ENCODE results near the gene ADAM17. TPM values are rescaled to one million over a fixed set of nuclear protein-coding genes. Genes with fewer than 3 reads are reported as not detected.

ADAM17 gene
- polyA plus RNA-seq, 1 donor, result 21.1 TPM

GRCh38 chr2:9474361-9475057, 81.1 kb downstream of the ADAM17 start, which contains the start of gene IAH1:
Gene IAH1 (plus strand): TSS chr2:9474551. CDS start chr2:9474567, 16 bp downstream.
- Histone ChIP-seq H3K27me3 (ENCODE audit: control insufficient read depth, insufficient read depth, low read length) (no peaks in the 10 kb centered on the region), H3K27ac (ENCODE audit: low read length) (peak within 1 kb of the TSS; percentile 47), H3K9me3 (ENCODE audit: control insufficient read depth, low read depth, low read length) (no peaks in the 10 kb centered on the region), H3K4me3 (ENCODE audit: low read length) (peak within 1 kb of the TSS; percentile 82), H3K36me3 (ENCODE audit: control insufficient read depth, insufficient read depth, low read length) (peaks cover 29% of the 10 kb centered on the region), H3K4me1 (ENCODE audit: control insufficient read depth, insufficient read depth, low read length) (peaks cover 3% of the 10 kb centered on the region)
- peak; percentile 29 to 85 for DNase-seq
- no CpG with 5 or more reads among the region's 91 CpGs for WGBS (ENCODE audit: insufficient coverage, low lambda C conversion rate)

GRCh38 chr2:9473985-9474360, 81.7 kb downstream of the ADAM17 start:
- peak overlapping the region; percentile 47 for H3K27ac ChIP-seq (ENCODE audit: low read length)
- no peaks in the 10 kb centered on the region for H3K9me3 ChIP-seq (ENCODE audit: control insufficient read depth, low read depth, low read length)
- peaks cover 34% of the 10 kb centered on the region for H3K36me3 ChIP-seq (ENCODE audit: control insufficient read depth, insufficient read depth, low read length)
- H3K4me1 ChIP-seq (ENCODE audit: control insufficient read depth, insufficient read depth, low read length), result peaks cover 3% of the 10 kb centered on the region
- no CpG with 5 or more reads among the region's 39 CpGs for WGBS (ENCODE audit: insufficient coverage, low lambda C conversion rate)
- peak overlapping the region; percentile 82 for H3K4me3 ChIP-seq (ENCODE audit: low read length)
- no peaks in the 10 kb centered on the region for H3K27me3 ChIP-seq (ENCODE audit: control insufficient read depth, insufficient read depth, low read length)
- peak; percentile 27 to 60 for DNase-seq

GRCh38 chr2:9473308-9473984, 82.2 kb downstream of the ADAM17 start:
- no CpG with 5 or more reads among the region's 24 CpGs for WGBS (ENCODE audit: insufficient coverage, low lambda C conversion rate)
- peak overlapping the region; percentile 82 for H3K4me3 ChIP-seq (ENCODE audit: low read length)
- H3K4me1 ChIP-seq (ENCODE audit: control insufficient read depth, insufficient read depth, low read length), result peaks cover 3% of the 10 kb centered on the region
- no peaks in the 10 kb centered on the region for H3K9me3 ChIP-seq (ENCODE audit: control insufficient read depth, low read depth, low read length)
- H3K36me3 ChIP-seq (ENCODE audit: control insufficient read depth, insufficient read depth, low read length), result peaks cover 31% of the 10 kb centered on the region
- no peaks in the 10 kb centered on the region for H3K27me3 ChIP-seq (ENCODE audit: control insufficient read depth, insufficient read depth, low read length)
- peak overlapping the region; percentile 47 for H3K27ac ChIP-seq (ENCODE audit: low read length)
- DNase-seq, result peak; percentile 40 to 76

- DNase-seq, result no peak
- H3K27me3 ChIP-seq (ENCODE audit: control insufficient read depth, insufficient read depth, low read length), result no peaks in the 10 kb centered on the region
Measured at GRCh38 chr2:9472511-9472910, 83.1 kb downstream of the ADAM17 start.

GRCh38 chr2:9471206-9471605, 84.4 kb downstream of the ADAM17 start:
- Histone ChIP-seq H3K4me3 (ENCODE audit: low read length) (no peak overlapping the region), H3K9me3 (ENCODE audit: control insufficient read depth, low read depth, low read length) (peaks cover under 1% of the 10 kb centered on the region), H3K36me3 (ENCODE audit: control insufficient read depth, insufficient read depth, low read length) (peaks cover 35% of the 10 kb centered on the region), H3K27me3 (ENCODE audit: control insufficient read depth, insufficient read depth, low read length) (no peaks in the 10 kb centered on the region), H3K27ac (ENCODE audit: low read length) (no peak overlapping the region), H3K4me1 (ENCODE audit: control insufficient read depth, insufficient read depth, low read length) (peaks cover 3% of the 10 kb centered on the region)
- no peak for DNase-seq
- 86% methylated on average over 1 of the region's 5 CpGs for WGBS (ENCODE audit: insufficient coverage, low lambda C conversion rate)

More at GRCh38 chr2:9472511-9472910, 83.1 kb downstream of the ADAM17 start:
- WGBS (ENCODE audit: insufficient coverage, low lambda C conversion rate), result 85% methylated on average over 4 of the region's 9 CpGs
- H3K4me1 ChIP-seq (ENCODE audit: control insufficient read depth, insufficient read depth, low read length), result peaks cover 3% of the 10 kb centered on the region
- no peak overlapping the region for H3K27ac ChIP-seq (ENCODE audit: low read length)
- peaks cover 37% of the 10 kb centered on the region for H3K36me3 ChIP-seq (ENCODE audit: control insufficient read depth, insufficient read depth, low read length)
- H3K4me3 ChIP-seq (ENCODE audit: low read length), result no peak overlapping the region
- H3K9me3 ChIP-seq (ENCODE audit: control insufficient read depth, low read depth, low read length), result no peaks in the 10 kb centered on the region

- H3K4me3 ChIP-seq (ENCODE audit: low read length), result no peak overlapping the region
- no peaks in the 10 kb centered on the region for H3K4me1 ChIP-seq (ENCODE audit: control insufficient read depth, insufficient read depth, low read length)
- peaks cover 57% of the 10 kb centered on the region for H3K36me3 ChIP-seq (ENCODE audit: control insufficient read depth, insufficient read depth, low read length)
- 100% methylated on average over 1 of the region's 10 CpGs for WGBS (ENCODE audit: insufficient coverage, low lambda C conversion rate)
- H3K9me3 ChIP-seq (ENCODE audit: control insufficient read depth, low read depth, low read length), result peaks cover 3% of the 10 kb centered on the region
- DNase-seq, result no peak
- no peak overlapping the region for H3K27ac ChIP-seq (ENCODE audit: low read length)
- H3K27me3 ChIP-seq (ENCODE audit: control insufficient read depth, insufficient read depth, low read length), result no peaks in the 10 kb centered on the region
Measured at GRCh38 chr2:9467687-9468086, 87.9 kb downstream of the ADAM17 start.

GRCh38 chr2:9466147-9466683, 89.4 kb downstream of the ADAM17 start:
- Histone ChIP-seq H3K9me3 (ENCODE audit: control insufficient read depth, low read depth, low read length) (peaks cover 3% of the 10 kb centered on the region), H3K4me1 (ENCODE audit: control insufficient read depth, insufficient read depth, low read length) (no peaks in the 10 kb centered on the region), H3K27ac (ENCODE audit: low read length) (no peak overlapping the region), H3K4me3 (ENCODE audit: low read length) (no peak overlapping the region), H3K27me3 (ENCODE audit: control insufficient read depth, insufficient read depth, low read length) (no peaks in the 10 kb centered on the region), H3K36me3 (ENCODE audit: control insufficient read depth, insufficient read depth, low read length) (peaks cover 56% of the 10 kb centered on the region)
- WGBS (ENCODE audit: insufficient coverage, low lambda C conversion rate), result 88% methylated on average over 6 of the region's 46 CpGs
- DNase-seq, result no peak

GRCh38 chr2:9465170-9465569, 90.5 kb downstream of the ADAM17 start:
- no peak for DNase-seq
- Histone ChIP-seq H3K4me3 (ENCODE audit: low read length) (no peak overlapping the region), H3K27me3 (ENCODE audit: control insufficient read depth, insufficient read depth, low read length) (no peaks in the 10 kb centered on the region), H3K27ac (ENCODE audit: low read length) (no peak overlapping the region), H3K9me3 (ENCODE audit: control insufficient read depth, low read depth, low read length) (peaks cover 3% of the 10 kb centered on the region), H3K4me1 (ENCODE audit: control insufficient read depth, insufficient read depth, low read length) (no peaks in the 10 kb centered on the region), H3K36me3 (ENCODE audit: control insufficient read depth, insufficient read depth, low read length) (peaks cover 59% of the 10 kb centered on the region)
- no CpG with 5 or more reads among the region's 7 CpGs for WGBS (ENCODE audit: insufficient coverage, low lambda C conversion rate)

- DNase-seq, result no peak
- peaks cover 57% of the 10 kb centered on the region for H3K36me3 ChIP-seq (ENCODE audit: control insufficient read depth, insufficient read depth, low read length)
- WGBS (ENCODE audit: insufficient coverage, low lambda C conversion rate), result 96% methylated on average over 5 of the region's 7 CpGs
Measured at GRCh38 chr2:9463698-9464034, 92.0 kb downstream of the ADAM17 start.

GRCh38 chr2:9462886-9463697, 92.5 kb downstream of the ADAM17 start:
- DNase-seq, result no peak
- H3K4me1 ChIP-seq (ENCODE audit: control insufficient read depth, insufficient read depth, low read length), result no peaks in the 10 kb centered on the region
- peaks cover 54% of the 10 kb centered on the region for H3K36me3 ChIP-seq (ENCODE audit: control insufficient read depth, insufficient read depth, low read length)
- no peak overlapping the region for H3K4me3 ChIP-seq (ENCODE audit: low read length)
- no peak overlapping the region for H3K27ac ChIP-seq (ENCODE audit: low read length)
- H3K27me3 ChIP-seq (ENCODE audit: control insufficient read depth, insufficient read depth, low read length), result no peaks in the 10 kb centered on the region
- WGBS (ENCODE audit: insufficient coverage, low lambda C conversion rate), result no CpG with 5 or more reads among the region's 6 CpGs
- H3K9me3 ChIP-seq (ENCODE audit: control insufficient read depth, low read depth, low read length), result peaks cover 3% of the 10 kb centered on the region

More at GRCh38 chr2:9463698-9464034, 92.0 kb downstream of the ADAM17 start:
- H3K4me1 ChIP-seq (ENCODE audit: control insufficient read depth, insufficient read depth, low read length), result no peaks in the 10 kb centered on the region
- H3K9me3 ChIP-seq (ENCODE audit: control insufficient read depth, low read depth, low read length), result peaks cover 3% of the 10 kb centered on the region
- no peaks in the 10 kb centered on the region for H3K27me3 ChIP-seq (ENCODE audit: control insufficient read depth, insufficient read depth, low read length)
- no peak overlapping the region for H3K4me3 ChIP-seq (ENCODE audit: low read length)
- H3K27ac ChIP-seq (ENCODE audit: low read length), result no peak overlapping the region
